Endothelial cell of umbilical vein (primary cell): Measurements from ENCODE around the gene TCERG1L. TPM values are rescaled to one million over a fixed set of nuclear protein-coding genes. Genes with fewer than 3 reads are reported as not detected.

Experiments
- BruUV-seq: library from RNA; stranded (reverse); fragments of 400-500 nt; replicated peaks from 2 replicates; lab custom pipeline; 2021; lab: Mats Ljungman, UMichigan
- CTCF ChIA-PET: fragments of 300-600, 350-600 bp; sonication (Branson Sonifier 250); formaldehyde crosslinking; loops from one replicate; lab custom pipeline; 2021; ENCODE audit warnings: antibody characterized with exemption, inconsistent platforms; lab: Charles Lee
- POLR2A ChIA-PET: fragments of 300-600, 350-600 bp; sonication (Branson Sonifier 250); formaldehyde crosslinking; loops from one replicate; lab custom pipeline; 2021; ENCODE audit warnings: antibody characterized with exemption, inconsistent platforms; lab: Charles Lee
- DNase-seq: peaks from one replicate; pipeline ENCODE4 v3.0.0-alpha.2; 2011; ENCODE audit warnings: low read depth, low spot score
- FAIRE-seq: peaks from 2 replicates; lab custom pipeline; 2011; peaks lifted over from hg19 to GRCh38; lab: Jason Lieb, UNC
- H2AFZ ChIP-seq: 2 replicates; pipeline ENCODE4 v1.6.0; 2012; ENCODE audit warnings: low read depth, low read length, control low read depth, inconsistent platforms
- H3K27ac ChIP-seq: 2 replicates; pipeline ENCODE4 v1.5.1; 2011; ENCODE audit warnings: low read depth, mild to moderate bottlenecking, control low read depth, low read length, moderate library complexity; ENCODE audit not compliant: insufficient read depth
- H3K27me3 ChIP-seq, 2 experiments: 2 replicates each; pipeline versions ENCODE4 v1.6.0 to v1.6.1; 2011; ENCODE audit warnings: low read length in 2 of 2, mixed read lengths in 1 of 2; ENCODE audit not compliant: control insufficient read depth in 2 of 2, insufficient read depth in 2 of 2
- H3K36me3 ChIP-seq, 2 experiments: 2 replicates in 1 of 2; 3 replicates in 1 of 2; pipeline ENCODE4 v1.5.1; 2011; ENCODE audit warnings: low read length in 2 of 2, mild to moderate bottlenecking in 1 of 2, moderate library complexity in 1 of 2; ENCODE audit not compliant: control insufficient read depth in 2 of 2, insufficient read depth in 2 of 2; ENCODE audit errors: extremely low read depth in 1 of 2
- H3K4me1 ChIP-seq: 3 replicates; pipeline ENCODE4 v1.5.1; 2011; ENCODE audit warnings: mild to moderate bottlenecking, low read length; ENCODE audit not compliant: control insufficient read depth, insufficient read depth; ENCODE audit errors: extremely low read depth
- H3K4me2 ChIP-seq: 2 replicates; pipeline ENCODE4 v1.6.1; 2011; ENCODE audit warnings: low read length, control low read depth, mixed read lengths; ENCODE audit not compliant: insufficient read depth
- H3K4me3 ChIP-seq, 3 experiments: fragments of 200-600 bp in 1 of 3; sonication (generic), shearing (Covaris generic) in 1 of 3; replicated peaks in 1 of 3; 2 replicates each; pipeline ENCODE4 v1.5.1; 2011 to 2016; ENCODE audit warnings: control low read depth in 3 of 3, low read length in 3 of 3, mild to moderate bottlenecking in 2 of 3, inconsistent platforms in 1 of 3, low read depth in 1 of 3, moderate library complexity in 1 of 3; ENCODE audit not compliant: insufficient read depth in 1 of 3
- H3K79me2 ChIP-seq: 2 replicates; pipeline ENCODE4 v1.6.0; 2012; ENCODE audit warnings: low read length, inconsistent platforms; ENCODE audit not compliant: control insufficient read depth, insufficient read depth
- H3K9ac ChIP-seq: replicated peaks from 2 replicates; pipeline ENCODE3; 2011; ENCODE audit warnings: low read length, control low read depth; ENCODE audit not compliant: insufficient read depth; ENCODE audit errors: extremely low read depth
- H3K9me1 ChIP-seq: replicated peaks from 3 replicates; pipeline ENCODE4 v1.6.0; 2011; ENCODE audit warnings: mild to moderate bottlenecking, low read length; ENCODE audit not compliant: control insufficient read depth, insufficient read depth; ENCODE audit errors: extremely low read depth
- H3K9me3 ChIP-seq: replicated peaks from 2 replicates; pipeline ENCODE4 v1.5.1; 2012; ENCODE audit warnings: low read length, inconsistent platforms; ENCODE audit not compliant: control insufficient read depth, insufficient read depth
- H4K20me1 ChIP-seq: replicated peaks from 2 replicates; pipeline ENCODE3; 2011; ENCODE audit warnings: mild to moderate bottlenecking, low read length; ENCODE audit not compliant: control insufficient read depth, insufficient read depth; ENCODE audit errors: extremely low read depth
- EZH2 ChIP-seq: IDR thresholded peaks from 2 replicates; pipeline ENCODE4 v1.6.1; 2012; ENCODE audit warnings: borderline replicate concordance, low read depth, mild to moderate bottlenecking, moderate library complexity, low read length, inconsistent platforms; ENCODE audit not compliant: severe bottlenecking
- FOS ChIP-seq: IDR thresholded peaks from 2 replicates; pipeline ENCODE4 v1.6.1; 2011; ENCODE audit warnings: mild to moderate bottlenecking, low read length, moderate library complexity, borderline replicate concordance; ENCODE audit not compliant: insufficient read depth
- GATA2 ChIP-seq: IDR thresholded peaks from 2 replicates; pipeline ENCODE4 v1.7.0; 2011; ENCODE audit warnings: low read depth, mild to moderate bottlenecking, moderate library complexity, mixed read lengths, low read length; ENCODE audit not compliant: insufficient read length, insufficient read depth
- MYC ChIP-seq: IDR thresholded peaks from one replicate; pipeline ENCODE4 v1.6.1; 2011; ENCODE audit warnings: mild to moderate bottlenecking, low read depth, low read length
- POLR2A ChIP-seq: IDR thresholded peaks from 2 replicates; pipeline ENCODE4 v1.6.1; 2012; ENCODE audit warnings: low read depth, mild to moderate bottlenecking, control low read depth, low read length
- POLR2AphosphoS5 ChIP-seq: IDR thresholded peaks from 2 replicates; pipeline ENCODE4 v1.6.1; 2012; ENCODE audit warnings: low read depth, mild to moderate bottlenecking, control low read depth, low read length, moderate library complexity; ENCODE audit not compliant: insufficient read depth
- dilution Hi-C: fragments of 300-500 bp; cut with MboI; formaldehyde crosslinking; loops from one replicate; pipeline ENCODE4 v1.15.0; 2019; ENCODE audit warnings: low sequenced_read_pairs; ENCODE audit not compliant: extremely low pct_ligation_motif_present
- intact Hi-C: fragments of 100-400 bp; cut with micrococcal nuclease; formaldehyde crosslinking; loops from one replicate; pipeline ENCODE4 v1.10.0; 2022
- polyA plus RNA-seq, 4 experiments: library from polyadenylated mRNA; depleted of rRNA in 3 of 4; stranded (reverse) in 3 of 4; unstranded in 1 of 4; fragments of >200 nt; gene quantifications; 2 replicates each; pipeline versions ENCODE4 v1.2.1 to v1.2.3, GENCODE V29; 2011 to 2012; ENCODE audit warnings: missing spikeins in 1 of 4
- total RNA-seq: library from RNA; stranded (reverse); gene quantifications from 2 replicates; pipeline ENCODE4 v1.2.3, GENCODE V29; 2021
- TF ChIP-seq, protein P1 (sequence below): IDR thresholded peaks from 2 replicates; pipeline ENCODE4 v1.6.1; 2011; ENCODE audit not compliant: insufficient read depth, insufficient read length
- TF ChIP-seq, protein P2 (sequence below), 2 donors: IDR thresholded peaks; 1 replicate in 1 of 2; 2 replicates in 1 of 2; pipeline ENCODE4 v1.5.1; 2011; ENCODE audit warnings: low read length in 2 of 2, mild to moderate bottlenecking in 2 of 2, moderate library complexity in 2 of 2, control low read depth in 1 of 2, inconsistent platforms in 1 of 2, low read depth in 1 of 2; ENCODE audit not compliant: insufficient read depth in 1 of 2; ENCODE audit errors: extremely low read depth in 1 of 2

The TCERG1L gene
- total and polyA plus RNA-seq, 2 donors (not counting 3 experiments of a cell fraction or from before 2014, with no cell fraction given), result not detected

DNA sequence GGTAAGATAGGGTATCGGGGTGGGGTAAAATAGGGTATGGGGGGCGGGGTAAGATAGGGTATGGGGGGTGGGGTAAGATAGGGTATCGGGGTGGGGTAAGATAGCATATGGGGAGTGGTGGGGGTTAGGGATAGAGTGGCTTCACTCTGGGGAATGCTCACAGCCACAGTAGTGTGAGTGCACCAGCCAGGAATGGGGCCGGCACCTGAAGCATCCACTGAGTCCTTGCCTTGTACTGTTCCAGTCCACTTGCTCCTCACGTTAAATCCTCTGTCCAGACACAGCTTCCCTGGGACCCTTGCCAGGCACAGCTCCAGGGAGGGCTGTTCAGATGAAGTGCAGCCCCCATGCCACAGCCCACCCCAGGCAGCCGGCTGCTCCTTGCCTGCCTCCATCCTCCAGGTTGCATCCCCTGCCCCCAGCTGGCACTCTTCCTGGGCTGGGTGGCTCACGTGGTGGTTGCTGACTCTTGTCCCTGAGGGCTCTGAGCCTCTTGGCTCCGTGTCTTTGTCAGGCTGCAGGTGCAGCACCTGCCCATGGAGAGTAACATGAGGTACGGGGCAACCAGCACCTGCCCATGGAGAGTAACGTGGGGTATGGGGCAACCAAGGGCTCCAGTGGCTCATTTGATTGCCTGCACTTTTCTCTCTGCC lies 268.4 kb downstream of the TCERG1L start:
- Histone ChIP-seq H4K20me1 (no peaks in the 10 kb centered on the region), H3K36me3 (no peaks in the 10 kb centered on the region), H3K79me2 (no peaks in the 10 kb centered on the region), H3K27ac (no peak overlapping the region), H3K27me3 (no peaks in the 10 kb centered on the region), H3K4me2 (no peak overlapping the region), H3K9me1 (no peaks in the 10 kb centered on the region), H3K4me1 (no peaks in the 10 kb centered on the region), H3K4me3 (no peak overlapping the region), H3K9ac (no peak overlapping the region), H3K9me3 (no peaks in the 10 kb centered on the region), H2AFZ (no peak overlapping the region)
- ChIA-PET POLR2A (no interaction called here), CTCF (no interaction called here)
- dilution Hi-C loops, result no loop called here
- DNase-seq (no peak), FAIRE-seq (no peak)
- BruUV-seq, result no TSS peak
- intact Hi-C loops, result no loop called here
- TF ChIP-seq, protein P1, sequence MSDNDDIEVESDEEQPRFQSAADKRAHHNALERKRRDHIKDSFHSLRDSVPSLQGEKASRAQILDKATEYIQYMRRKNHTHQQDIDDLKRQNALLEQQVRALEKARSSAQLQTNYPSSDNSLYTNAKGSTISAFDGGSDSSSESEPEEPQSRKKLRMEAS, result no peak
- TF ChIP-seq POLR2AphosphoS5 (no peak), GATA2 (no peak), POLR2A (no peak), MYC (no peak), EZH2 (no peak), FOS (no peak)
- TF ChIP-seq, protein P2, sequence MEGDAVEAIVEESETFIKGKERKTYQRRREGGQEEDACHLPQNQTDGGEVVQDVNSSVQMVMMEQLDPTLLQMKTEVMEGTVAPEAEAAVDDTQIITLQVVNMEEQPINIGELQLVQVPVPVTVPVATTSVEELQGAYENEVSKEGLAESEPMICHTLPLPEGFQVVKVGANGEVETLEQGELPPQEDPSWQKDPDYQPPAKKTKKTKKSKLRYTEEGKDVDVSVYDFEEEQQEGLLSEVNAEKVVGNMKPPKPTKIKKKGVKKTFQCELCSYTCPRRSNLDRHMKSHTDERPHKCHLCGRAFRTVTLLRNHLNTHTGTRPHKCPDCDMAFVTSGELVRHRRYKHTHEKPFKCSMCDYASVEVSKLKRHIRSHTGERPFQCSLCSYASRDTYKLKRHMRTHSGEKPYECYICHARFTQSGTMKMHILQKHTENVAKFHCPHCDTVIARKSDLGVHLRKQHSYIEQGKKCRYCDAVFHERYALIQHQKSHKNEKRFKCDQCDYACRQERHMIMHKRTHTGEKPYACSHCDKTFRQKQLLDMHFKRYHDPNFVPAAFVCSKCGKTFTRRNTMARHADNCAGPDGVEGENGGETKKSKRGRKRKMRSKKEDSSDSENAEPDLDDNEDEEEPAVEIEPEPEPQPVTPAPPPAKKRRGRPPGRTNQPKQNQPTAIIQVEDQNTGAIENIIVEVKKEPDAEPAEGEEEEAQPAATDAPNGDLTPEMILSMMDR (IDR thresholded peaks at IDR 0.05; ENCODE audit: extremely low read depth in 1 of 2, insufficient read depth in 1 of 2, low read depth in 1 of 2, low read length in 2 of 2), result no peak
